IPS-NIHi7 (cell line): ENCODE measurements around the gene NDUFA1.
"Not testable (repeated sequence)": the region's sequence is repeated elsewhere in the genome, so short reads cannot be mapped to it uniquely, and the experiment has no call there.

Experiments used
- DNase-seq: peaks from one replicate; pipeline ENCODE4 v3.0.0; 2012; ENCODE audit warnings: mixed read lengths; ENCODE audit errors: extremely low spot score

Gene NDUFA1

DNA sequence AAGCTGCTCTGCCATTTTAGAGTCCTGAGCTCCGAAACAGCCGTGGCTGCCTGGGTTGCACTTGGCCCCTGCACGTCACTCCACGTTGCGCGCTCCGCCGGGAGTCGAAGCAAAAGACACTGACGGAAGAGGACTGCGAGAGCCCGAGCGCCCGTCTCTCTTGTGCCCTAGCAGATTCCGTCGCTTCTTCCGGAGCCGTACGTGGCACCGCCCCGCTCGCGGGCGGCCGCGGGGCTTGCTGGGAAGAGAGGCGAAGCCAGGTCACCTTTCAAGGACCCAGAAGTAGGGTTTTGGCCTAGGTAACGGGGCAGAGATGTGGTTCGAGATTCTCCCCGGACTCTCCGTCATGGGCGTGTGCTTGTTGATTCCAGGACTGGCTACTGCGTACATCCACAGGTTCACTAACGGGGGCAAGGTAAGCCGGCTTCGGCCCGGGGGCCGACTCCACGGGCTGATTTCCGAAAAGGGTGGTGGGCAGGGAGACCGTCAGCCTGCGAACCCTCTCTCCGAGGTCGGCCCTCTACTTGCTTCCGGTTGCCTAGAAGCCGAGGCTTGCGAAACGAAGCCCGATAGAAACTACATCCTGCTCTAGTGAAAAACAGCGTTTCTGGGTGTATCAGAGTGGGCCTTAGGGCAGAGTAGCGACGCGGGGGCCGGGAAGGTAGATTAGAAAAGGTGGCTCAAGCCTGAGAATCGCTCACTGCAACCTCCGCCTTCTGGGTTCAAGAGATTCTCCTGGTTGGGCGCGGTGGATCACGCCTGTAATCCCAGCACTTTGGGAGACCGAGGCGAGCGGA lies at the start of gene NDUFA1, which contains the start of gene RNF113A:
Gene NDUFA1 (plus strand): TSS at position 234 of the 797 bp plus-strand sequence. CDS start 80 bp downstream, at position 314.
Gene RNF113A (minus strand): TSS at position 135 of the 797 bp plus-strand sequence. CDS start 120 bp downstream, at position 15.
- peak; percentile 76 for DNase-seq

DNA sequence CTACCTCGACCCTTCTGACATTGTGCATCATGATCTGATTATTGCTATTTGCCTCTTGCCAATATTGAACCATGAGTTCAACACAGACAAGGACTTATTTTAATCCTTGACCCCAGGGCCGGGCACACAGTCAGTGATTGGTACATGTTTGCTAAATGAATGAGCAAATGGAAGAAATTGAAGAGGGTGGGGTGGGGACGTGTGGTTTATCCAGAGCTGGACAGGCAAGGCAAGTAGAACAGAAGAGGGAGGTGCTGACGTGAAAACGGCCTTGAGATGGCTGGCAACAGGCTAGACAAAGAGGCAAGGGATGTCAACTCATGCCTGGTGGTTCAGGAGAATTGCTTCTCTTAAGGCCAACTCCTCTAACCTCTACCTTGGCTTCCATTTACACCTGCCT lies 47.4 kb upstream of the NDUFA1 start:
- DNase-seq, result not testable (repeated sequence)

DNA sequence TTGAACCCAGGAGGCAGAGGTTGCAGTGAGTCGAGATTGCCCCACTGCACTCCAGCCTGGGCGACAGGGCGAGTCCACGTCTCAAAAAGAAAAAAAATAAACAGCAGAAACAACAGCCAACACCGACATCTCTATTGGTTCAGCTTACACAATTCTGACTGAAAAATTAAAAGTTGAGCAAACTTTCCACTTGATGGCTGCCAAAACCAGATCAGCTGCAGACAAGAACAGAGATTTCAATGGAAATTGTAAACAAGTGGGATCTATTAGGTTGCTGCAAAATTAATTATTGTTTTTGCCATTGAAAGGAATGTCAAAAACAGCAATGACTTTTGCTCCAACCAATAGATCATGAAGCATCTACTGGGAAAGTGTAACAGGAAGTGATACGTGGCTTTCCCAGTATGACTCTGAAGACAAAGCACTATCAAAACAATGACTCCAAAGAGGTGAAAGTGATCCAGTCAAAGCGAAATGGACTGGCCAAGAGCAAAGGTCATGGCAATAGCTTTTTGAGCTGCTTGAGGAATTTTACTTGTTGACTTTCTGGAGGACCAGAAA lies 45.2 kb upstream of the NDUFA1 start:
- no peak for DNase-seq

DNA sequence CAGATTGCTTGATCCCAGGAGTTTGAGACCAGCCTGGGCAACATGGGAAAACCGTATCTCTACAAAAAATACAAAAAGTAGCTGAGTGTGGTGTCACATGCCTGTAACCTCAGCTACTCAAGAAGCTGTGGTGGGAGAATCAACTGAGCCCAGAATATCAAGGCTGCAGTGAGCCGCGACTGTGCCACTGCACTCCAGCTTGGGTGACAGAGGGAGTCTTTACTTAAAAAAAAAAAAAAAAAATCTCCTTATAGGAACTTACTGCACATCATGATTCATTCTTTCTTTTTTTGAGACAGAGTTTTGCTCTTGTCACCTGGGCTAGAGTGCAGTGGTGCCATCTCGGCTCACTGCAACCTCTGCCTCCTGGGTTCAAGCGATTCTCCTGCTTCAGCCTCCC lies 43.2 kb upstream of the NDUFA1 start:
- no peak for DNase-seq

DNA sequence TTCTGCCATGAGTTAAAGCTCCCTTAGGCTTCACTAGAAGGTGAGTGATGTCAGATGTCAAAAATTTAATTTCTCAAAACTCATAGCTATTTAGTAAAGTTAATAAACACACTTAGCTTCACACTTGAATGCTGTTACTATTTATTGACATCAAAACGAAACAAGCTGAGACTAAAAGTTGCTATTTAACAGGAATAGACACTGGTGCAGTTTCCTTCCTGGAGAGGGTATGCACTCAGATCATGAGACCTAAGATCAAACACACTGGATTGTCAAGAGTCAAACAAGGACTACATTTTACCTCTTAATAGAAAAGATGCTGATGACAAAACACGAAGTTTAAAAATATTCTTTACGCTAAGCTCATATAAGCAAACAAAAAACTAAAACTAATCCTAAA lies 37.7 kb upstream of the NDUFA1 start:
- no peak for DNase-seq

DNA sequence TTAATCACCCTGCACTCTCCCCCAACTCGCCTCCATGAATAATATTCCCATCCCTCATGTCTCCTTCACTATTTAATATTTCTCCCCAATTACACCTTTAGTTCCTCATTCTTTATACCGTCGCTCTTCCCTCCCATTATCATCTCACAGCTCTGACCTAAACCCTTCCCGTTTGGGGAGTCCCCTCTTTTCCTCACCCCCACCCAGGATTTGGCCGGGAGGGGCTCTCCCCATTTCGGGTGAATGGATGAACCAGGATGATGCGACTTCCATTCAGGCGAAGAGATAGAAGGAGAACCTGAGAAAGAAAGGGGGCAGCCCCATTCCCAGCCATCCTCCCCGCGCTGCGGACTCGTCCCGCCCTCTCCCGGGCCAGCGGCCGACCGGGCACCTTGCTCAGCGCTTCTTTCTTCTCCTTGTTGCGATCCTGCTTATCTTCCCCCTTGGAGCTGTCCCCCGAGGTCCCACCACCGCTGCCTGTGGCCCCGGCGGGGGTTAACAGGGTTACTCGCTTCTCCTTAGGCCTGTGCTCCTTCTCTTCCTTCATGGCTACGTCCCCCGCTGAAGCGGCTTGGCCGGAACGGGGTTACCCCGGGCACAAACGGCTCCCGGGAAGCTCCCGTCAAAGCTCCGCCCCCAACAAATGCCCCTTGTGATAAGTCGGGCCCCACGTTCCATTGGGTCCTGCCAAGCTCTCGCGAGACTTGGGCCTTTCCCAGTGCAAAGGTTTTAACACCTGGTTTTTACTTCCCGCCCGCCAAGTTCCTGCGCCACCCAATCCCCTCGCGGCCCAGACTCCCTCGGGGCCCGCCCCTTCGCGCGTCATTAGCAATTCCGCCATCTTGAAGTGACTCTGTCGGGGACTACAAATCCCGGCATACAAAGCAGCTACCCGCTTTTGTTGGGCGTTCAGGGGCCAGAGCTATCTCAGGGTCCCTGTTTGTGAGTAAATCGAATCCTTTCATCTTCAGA lies 19.0 kb upstream of the NDUFA1 start, which contains the start of gene UPF3B:
Gene UPF3B (minus strand): TSS at position 582 of the 972 bp plus-strand sequence. CDS start 35 bp downstream, at position 547.
- DNase-seq, result peak; percentile 95

DNA sequence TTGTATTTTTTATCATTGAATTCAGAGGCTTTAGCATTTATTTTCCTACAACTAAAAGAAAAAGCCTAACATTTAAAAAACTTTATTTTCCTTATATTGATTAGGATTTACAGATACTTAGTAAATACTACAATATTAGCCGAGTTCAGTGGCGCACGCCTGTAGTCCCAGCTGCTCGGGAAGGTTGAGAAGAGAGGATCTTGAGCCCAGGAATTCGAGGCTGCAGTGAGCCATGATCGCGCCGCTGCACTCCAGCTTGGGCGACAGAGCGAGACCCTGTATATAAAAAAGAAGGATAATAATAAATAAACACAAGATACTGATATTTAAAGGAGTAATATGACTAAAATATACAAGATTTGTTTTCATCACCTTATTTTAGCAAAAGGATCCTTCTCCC lies 18.2 kb upstream of the NDUFA1 start:
- no peak for DNase-seq

DNA sequence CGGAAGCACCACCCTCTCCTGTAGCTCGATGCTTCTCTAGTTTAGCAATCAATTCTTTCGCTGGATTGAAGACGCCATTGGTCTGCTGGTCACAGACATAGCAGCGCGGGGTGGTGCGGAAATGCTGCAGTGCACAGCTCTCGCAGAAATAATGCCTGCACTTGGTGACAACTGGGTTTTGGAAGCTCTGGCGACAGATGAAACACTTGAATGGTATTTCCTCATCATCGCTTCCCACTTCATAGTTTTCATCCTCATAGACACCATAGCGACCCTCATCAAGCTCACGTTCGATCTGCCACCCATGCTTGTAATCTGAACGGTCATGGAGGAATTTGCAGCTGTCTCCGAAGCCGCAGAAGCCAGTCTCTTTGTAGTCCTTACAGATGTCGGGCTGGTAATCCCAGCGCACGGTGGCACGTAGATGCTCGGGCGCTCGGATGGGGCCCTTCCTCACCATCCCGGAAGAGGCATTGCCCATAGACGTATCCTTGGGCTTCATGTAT lies 953 bp upstream of the NDUFA1 start:
- no peak for DNase-seq

DNA sequence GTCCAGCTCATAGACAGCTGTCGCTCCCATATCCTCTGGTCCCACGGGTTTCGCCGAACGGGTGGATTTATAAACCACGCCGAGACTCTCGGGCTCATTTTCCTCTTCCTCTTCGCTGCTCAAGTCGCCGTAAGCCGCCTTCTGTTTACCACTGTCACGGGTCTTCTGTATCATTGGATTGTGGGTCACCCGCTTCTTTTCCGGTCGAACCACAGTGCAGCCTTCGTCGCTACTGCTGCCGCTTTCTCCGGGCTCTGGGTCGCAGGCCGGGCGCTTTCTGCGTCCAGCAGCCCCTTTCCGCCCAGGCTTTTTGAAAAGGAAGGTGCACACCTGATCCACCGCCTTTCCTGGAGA lies 410 bp upstream of the NDUFA1 start:
- peak; percentile 12 for DNase-seq

DNA sequence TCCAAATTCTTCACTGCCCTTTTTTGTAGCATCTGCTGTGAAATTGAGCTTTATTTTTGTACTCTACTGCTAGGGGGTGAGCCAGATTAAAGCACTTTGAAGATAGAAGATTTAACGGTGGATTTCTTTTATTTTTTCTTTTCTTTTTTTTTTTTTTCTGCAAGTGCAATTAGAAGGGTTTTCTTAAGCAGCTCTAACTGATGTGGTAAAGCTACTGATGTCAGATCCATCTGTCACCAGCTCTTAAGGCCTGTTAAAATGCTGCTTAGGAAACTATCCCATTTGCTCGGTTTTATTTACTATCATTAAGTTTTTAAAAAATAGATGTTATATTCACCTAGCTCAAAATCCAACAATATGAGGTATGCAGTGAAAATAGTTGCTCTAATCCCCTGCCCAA lies 7.1 kb downstream of the NDUFA1 start:
- no peak for DNase-seq

DNA sequence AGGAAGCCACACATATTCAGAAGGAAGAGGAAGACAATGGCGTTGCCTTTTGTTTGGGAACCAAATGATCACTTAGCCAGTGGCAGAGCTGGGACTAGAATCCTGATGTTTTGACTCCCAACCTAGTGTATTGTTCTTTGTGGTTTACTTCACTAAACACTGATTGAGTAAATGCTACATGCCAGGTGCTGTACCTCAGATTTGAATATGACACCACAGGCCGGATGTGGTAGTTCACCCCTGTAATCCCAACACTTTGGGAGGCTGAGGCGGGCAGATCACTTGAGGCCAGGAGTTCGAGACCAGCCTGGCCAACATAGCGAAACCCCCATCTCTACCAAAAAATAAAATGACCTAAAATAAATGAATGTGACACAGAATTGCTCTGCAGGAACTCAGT lies 8.4 kb downstream of the NDUFA1 start:
- DNase-seq, result no peak

DNA sequence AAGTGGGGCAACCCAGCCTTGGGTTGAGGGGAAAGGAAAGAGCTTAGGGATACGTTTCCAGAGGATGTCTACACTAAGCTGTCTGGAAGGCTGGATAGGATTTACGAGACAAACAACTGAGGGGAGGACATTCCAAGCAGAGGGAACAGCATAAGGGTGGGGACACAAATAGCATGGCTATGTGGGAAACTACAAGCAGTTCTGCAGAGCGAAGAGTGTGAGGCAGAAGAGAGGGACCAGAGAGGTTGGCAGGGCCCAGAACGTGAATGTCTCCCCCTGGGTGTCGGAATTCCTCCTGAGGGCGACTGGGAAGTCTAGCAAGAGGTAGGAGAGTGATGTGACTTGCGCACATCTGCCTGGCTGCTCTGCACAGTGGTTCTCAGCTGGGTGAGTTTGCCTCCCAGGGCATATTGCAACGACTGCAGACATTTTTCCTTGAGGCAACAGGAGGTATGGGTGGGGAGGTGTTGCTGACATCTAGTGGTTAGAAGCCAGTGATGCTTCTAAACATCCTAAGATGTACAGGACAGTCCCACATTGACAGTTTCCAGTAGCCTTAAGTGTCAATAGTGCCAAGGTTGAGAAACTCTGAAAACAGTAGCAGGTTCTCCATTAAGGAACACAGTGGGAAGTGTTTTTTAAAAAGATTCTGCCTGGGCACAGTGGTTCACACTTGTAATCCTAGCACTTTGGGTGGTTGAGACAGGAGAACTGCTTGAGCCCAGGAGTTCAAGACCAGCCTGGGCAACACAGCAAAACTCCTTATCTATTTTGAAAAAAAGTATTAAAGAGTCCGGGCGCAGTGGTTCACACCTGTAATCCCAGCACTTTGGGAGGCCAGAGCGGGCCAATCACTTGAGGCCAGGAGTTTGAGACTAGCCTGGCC lies 9.2 kb downstream of the NDUFA1 start:
- peak; percentile 47 for DNase-seq

DNA sequence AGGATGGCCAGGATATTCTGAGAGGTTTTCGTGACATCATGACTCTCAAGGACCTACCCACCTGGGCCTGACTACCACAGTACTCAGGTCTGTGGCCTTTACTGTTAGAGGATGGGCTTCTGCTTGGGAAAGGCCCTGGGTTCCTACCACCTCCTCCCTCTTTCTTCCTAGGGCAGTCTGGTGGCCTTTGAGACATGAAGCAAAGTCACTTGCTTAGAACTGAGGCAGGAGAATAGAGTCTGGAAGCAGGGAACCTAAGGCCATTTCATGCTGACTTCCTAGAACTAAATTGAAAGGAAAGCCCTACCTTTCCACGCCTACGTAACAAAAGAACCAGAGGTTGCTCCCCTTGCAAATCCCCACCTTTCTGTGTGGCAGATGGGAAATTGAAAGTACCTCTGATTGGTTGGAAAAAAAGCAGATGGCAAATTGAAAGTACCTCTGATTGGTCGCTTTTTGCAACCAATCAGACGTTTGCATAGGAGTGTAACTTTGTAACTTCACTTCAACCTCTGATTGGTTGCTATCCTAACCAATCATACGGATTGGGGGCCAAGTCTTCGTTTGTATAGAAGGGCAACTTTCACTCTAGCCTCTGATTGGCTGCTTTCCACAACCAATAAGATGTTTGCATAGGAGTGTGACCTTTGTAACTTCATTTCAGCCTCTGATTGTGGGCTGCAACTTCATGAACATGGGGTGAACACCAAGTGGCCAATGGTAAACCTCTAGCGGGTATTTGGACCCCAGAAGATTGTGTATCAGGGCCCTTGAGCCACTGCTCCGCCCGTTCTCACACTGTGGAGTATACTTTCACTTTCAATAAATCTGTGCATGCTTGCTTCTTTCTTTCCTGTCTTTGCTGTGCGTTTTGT lies 14.2 kb downstream of the NDUFA1 start:
- DNase-seq, result no peak

DNA sequence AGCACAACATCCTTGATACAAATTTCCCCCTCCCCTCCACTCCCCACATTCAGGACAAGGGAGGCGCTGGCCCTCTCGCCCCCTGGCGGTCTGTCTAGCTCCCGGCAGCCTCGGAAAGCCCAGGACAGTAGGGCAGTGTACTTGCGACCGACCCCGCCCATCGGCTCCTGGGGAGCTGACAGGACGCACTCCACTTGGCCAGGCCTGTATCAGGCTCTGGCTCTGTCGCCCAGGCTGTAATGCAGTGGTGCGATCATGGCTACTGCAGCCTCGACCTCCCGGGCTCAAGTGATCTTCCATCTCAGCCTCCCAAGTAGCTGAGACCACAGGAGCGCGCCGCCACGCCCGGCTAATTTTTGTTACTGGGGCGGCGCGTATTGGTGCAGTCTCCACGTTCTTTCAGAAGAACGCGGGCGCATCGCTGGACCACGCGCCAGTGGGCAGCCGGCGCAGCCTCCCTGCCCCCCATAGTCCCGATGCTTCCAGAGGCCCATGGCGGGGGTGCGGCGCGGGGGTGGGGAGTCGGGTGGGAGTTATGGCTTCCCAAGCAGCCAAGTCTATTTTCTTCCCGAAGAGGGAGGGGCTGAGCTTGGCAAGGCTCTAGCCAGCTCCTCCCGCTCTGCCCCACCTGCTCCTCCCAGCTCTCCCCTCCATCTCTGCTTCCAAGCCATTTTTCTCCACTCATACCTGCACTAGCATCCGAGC lies 16.2 kb downstream of the NDUFA1 start:
- peak; percentile 80 for DNase-seq

DNA sequence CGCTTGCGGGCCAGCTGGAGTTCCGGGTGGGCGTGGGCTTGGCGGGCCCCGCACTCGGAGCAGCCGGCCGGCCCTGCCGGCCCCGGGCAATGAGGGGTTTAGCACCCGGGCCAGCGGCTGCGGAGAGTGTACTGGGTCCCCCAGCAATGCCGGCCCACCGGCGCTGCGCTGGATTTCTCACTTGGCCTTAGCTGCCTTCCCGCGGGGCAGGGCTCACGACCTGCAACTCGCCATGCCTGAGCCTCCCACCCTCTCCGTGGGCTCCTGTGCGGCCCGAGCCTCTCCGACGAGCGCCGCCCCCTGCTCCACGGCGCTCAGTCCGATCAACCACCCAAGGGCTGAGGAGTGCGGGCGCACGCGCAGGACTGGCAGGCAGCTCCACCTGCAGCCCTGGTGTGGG lies 19.0 kb downstream of the NDUFA1 start:
- DNase-seq, result not testable (repeated sequence)

DNA sequence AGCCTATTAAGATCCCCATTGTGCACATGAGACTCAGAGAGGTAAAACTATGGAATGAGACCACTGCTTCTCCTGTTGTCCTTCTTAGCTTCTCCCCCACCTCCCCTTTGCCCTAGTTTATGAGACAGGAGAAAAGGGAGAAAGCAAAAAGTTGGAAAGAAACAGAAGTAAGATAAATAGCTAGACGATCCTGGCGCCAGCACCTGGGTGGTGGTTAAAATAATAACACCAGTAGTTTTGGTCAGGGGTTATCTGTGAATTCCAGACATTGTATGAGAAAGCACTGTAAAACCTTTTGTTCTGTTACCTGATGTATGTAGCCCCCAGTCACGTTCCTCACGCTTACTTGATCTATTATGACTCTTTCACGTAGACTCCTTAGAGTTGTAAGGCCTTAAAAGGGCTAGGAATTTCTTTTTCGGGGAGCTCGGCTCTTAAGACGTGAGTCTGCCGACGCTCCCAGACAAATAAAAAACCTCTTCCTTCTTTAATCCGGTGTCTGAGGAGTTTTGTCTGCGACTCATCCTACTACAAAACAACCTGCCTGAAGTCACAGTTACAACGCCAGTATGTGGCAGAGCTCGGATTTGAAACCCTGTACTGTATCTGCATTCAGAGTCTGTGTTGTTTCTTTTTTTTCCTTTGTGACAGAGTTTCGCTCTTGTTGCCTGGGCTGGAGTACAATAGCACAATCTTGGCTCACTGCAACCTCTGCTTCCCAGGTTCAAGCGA lies 20.5 kb downstream of the NDUFA1 start:
- not testable (repeated sequence) for DNase-seq

DNA sequence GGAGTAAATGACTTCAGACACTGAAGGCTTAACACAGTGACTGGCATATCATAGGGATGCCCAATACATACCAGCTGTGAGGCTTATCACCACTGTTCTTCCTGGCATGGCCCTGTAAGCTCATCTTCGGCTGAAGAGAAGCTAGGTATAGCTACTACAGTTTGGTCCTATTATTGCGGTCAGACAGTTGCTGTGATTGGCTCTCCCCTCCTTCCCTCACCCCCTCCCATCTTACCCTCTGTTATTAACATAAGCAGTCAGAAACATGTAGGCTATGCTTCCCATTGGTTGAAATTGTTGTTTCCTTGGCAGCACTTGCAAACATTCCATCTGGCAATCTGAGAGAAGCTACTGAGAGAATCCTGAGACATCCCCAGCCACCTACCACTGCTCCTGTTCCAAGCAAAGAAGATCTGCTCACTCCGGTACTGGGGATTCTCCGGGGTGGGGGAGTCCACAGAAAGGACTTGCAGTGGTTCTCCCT lies 24.3 kb downstream of the NDUFA1 start, which contains the start of gene AKAP14:
Gene AKAP14 (plus strand): TSS at position 51 of the 484 bp plus-strand sequence. CDS start 7,331 bp downstream, outside the sequence.
- peak; percentile 14 for DNase-seq

DNA sequence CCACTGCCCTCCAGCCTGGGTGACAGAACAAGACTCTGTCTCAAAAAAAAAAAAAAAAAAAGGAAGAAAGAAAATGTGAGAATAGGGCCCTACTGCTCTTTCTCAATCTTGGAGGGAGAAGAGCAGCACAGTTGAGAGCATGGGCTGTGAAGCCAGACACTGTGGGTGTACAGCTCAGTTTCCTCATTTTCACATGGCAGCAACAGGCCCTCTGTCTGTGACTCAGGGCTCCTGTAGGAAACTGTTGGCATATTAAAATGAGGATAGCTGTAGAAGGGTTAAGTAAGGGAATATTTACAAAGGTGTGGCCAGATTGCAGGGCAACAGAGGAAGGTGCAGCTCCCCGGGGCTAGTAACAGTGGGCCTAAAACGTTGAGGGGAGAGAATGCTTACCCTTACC lies 27.5 kb downstream of the NDUFA1 start:
- no peak for DNase-seq
